Activated CD8-positive, alpha-beta T cell treated with anti-CD3 and anti-CD28 coated beads for 36 hours (primary cell): ENCODE results near the gene TPST1. TPM values are rescaled to one million over a fixed set of nuclear protein-coding genes. Genes with fewer than 3 reads are reported as not detected.

Experiments used
- ATAC-seq: fragments of 200-7000 bp; cut with Tn5 transposase; one replicate; pipeline ENCODE4 v1.10.0; 2021; ENCODE audit warnings: mild to moderate bottlenecking, moderate library complexity
- CTCF ChIA-PET: fragments of 350-600 bp; sonication (Branson Sonifier 250); formaldehyde crosslinking; loops from one replicate; lab custom pipeline; 2021; ENCODE audit warnings: antibody characterized with exemption; lab: Charles Lee
- POLR2A ChIA-PET: fragments of 350-600 bp; sonication (Branson Sonifier 250); formaldehyde crosslinking; loops from one replicate; lab custom pipeline; 2021; ENCODE audit warnings: antibody characterized with exemption; lab: Charles Lee
- DNase-seq: peaks from one replicate; pipeline ENCODE4 v3.0.0-alpha.2; 2020
- H3K27ac Mint-ChIP-seq: one replicate; pipeline ENCODE4 v1.8.0; 2021; ENCODE audit warnings: mild to moderate bottlenecking, mixed read lengths
- H3K27me3 Mint-ChIP-seq: one replicate; pipeline ENCODE4 v1.8.0; 2021; ENCODE audit warnings: mixed read lengths
- H3K36me3 Mint-ChIP-seq: one replicate; pipeline ENCODE4 v1.8.0; 2021; ENCODE audit warnings: low read depth, mixed read lengths
- H3K4me1 Mint-ChIP-seq: one replicate; pipeline ENCODE4 v1.8.0; 2021; ENCODE audit warnings: low read depth, mixed read lengths
- H3K4me3 Mint-ChIP-seq: one replicate; pipeline ENCODE4 v1.8.0; 2021; ENCODE audit warnings: mild to moderate bottlenecking, moderate library complexity, mixed read lengths
- H3K9me3 Mint-ChIP-seq: one replicate; pipeline ENCODE4 v1.8.0; 2021; ENCODE audit warnings: mixed read lengths
- intact Hi-C: fragments of 100-400 bp; cut with micrococcal nuclease; formaldehyde crosslinking; loops from one replicate; pipeline ENCODE4 v1.10.0; 2022
- total RNA-seq, 2 experiments: library from RNA; stranded (reverse); gene quantifications; one replicate each; pipeline ENCODE4 v1.2.3, GENCODE V29; 2021
- TF ChIP-seq, protein P1 (sequence below): fragments of 200-600 bp; IDR thresholded peaks from one replicate; pipeline ENCODE4 v1.8.0; 2022; ENCODE audit warnings: antibody characterized with exemption, mild to moderate bottlenecking

TPST1 gene
- total RNA-seq, 2 experiments from 2014 or later, result 2.4 TPM

DNA sequence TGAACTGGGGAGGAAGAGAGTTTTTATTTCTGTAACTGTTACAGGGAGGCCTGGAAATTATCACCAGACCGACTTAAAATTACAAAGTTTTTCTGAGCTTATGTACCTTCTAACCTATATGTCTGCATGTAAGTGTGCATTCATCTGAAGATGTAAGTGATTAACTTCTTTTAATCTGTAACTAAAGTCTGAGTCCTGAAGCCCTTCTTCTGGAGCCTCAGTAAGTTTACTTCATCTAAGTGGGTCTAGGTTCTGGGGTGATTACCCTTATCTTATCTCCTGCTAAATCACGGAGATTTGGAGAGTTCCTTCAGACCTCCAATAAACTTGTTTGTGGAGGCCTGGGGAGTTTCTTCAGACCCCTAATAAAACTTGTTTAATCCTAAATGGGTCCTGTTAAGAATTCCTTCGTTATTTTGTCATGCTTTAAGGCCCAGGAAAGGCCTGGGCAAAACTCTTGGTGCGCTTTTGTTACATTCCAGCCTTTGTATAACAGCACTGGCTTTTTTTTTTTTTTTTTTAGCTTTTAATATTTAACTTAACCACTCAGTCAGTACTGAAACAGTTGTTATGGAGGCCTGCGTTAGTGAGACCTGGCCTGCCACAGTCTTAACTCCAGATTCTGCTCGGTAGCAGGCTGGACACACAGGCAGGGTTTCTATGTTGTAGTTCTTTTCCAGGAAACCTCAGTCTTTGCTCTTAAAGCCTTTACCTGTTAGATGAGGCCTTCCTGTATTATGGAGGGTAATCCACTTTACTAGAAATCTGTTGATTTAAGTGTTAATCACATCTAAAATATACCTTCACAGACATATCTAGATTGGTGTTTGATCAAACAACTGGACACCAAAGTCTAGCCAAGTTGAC is 33.0 kb downstream of the TPST1 start:
- H3K4me3 Mint-ChIP-seq, result no peak overlapping the region
- intact Hi-C loops, result no loop called here
- no peak for DNase-seq
- TF ChIP-seq, protein P1, sequence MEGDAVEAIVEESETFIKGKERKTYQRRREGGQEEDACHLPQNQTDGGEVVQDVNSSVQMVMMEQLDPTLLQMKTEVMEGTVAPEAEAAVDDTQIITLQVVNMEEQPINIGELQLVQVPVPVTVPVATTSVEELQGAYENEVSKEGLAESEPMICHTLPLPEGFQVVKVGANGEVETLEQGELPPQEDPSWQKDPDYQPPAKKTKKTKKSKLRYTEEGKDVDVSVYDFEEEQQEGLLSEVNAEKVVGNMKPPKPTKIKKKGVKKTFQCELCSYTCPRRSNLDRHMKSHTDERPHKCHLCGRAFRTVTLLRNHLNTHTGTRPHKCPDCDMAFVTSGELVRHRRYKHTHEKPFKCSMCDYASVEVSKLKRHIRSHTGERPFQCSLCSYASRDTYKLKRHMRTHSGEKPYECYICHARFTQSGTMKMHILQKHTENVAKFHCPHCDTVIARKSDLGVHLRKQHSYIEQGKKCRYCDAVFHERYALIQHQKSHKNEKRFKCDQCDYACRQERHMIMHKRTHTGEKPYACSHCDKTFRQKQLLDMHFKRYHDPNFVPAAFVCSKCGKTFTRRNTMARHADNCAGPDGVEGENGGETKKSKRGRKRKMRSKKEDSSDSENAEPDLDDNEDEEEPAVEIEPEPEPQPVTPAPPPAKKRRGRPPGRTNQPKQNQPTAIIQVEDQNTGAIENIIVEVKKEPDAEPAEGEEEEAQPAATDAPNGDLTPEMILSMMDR, result no peak
- no peak for ATAC-seq
- H3K9me3 Mint-ChIP-seq, result no peaks in the 10 kb centered on the region
- H3K36me3 Mint-ChIP-seq, result no peaks in the 10 kb centered on the region
- no peaks in the 10 kb centered on the region for H3K27me3 Mint-ChIP-seq
- H3K4me1 Mint-ChIP-seq, result peaks cover 3% of the 10 kb centered on the region
- POLR2A ChIA-PET, result no interaction called here
- CTCF ChIA-PET, result no interaction called here
- H3K27ac Mint-ChIP-seq, result no peak overlapping the region

DNA sequence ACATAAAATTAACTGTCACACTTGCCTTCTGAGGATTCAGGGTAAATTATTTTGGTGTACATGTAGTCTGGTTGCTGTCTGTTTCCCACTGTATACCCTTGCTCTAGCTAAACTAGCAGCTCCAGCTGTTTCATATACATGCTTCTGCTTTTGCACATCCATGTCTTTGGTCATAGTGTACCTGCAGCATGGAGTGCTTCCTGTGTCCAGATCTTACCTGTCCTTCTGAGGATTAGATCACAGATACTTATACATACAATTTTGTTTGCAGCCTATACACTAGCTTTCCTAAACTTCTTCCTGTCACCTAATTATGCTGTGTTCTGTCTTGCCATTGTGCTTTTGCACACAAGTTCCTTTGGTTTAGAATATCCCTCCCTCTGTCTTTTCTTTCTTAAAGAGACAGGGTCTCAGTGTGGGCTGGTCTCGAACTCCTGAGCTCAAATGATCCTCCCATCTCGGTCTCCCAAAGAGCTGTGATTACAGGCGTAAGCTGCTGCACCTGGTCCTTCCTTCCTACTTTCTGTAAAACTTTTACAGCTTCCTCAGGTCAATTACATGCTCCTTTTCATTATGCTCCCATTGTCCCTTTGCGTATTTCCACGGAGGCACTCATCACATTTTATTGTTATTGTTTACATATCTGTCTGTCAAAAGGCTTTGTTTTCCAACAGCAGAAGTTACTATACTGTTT is 33.8 kb downstream of the TPST1 start:
- ChIA-PET POLR2A (no interaction called here), CTCF (no interaction called here)
- Mint-ChIP-seq H3K36me3 (no peaks in the 10 kb centered on the region), H3K4me3 (no peak overlapping the region), H3K27ac (no peak overlapping the region), H3K9me3 (no peaks in the 10 kb centered on the region), H3K4me1 (peaks cover 3% of the 10 kb centered on the region), H3K27me3 (no peaks in the 10 kb centered on the region)
- TF ChIP-seq, protein P1, result no peak
- intact Hi-C loops, result no loop called here
- ATAC-seq (no peak), DNase-seq (no peak)

DNA sequence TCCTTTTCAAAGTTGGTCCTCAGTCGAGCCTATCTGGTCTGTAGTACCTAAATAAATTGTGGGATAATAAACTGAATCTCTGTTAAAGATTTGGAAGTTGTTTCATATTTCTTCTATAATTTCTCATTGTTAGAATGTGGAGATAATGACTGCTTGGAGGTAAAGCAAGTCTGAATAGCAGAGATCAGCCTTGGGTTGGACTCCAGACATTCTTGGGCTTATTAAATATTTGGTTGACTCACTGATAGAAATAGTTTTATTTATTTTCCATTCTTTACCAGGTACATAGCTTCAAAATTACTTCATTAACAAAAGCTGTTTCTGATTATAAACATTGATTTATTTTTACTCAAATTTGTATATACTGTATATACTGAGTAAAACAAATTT is 34.3 kb downstream of the TPST1 start:
- CTCF ChIA-PET, result no interaction called here
- TF ChIP-seq, protein P1, result no peak
- DNase-seq (no peak), ATAC-seq (no peak)
- Mint-ChIP-seq H3K4me3 (no peak overlapping the region), H3K4me1 (peaks cover 3% of the 10 kb centered on the region), H3K36me3 (no peaks in the 10 kb centered on the region), H3K9me3 (no peaks in the 10 kb centered on the region), H3K27ac (no peak overlapping the region), H3K27me3 (no peaks in the 10 kb centered on the region)
- POLR2A ChIA-PET, result no interaction called here
- intact Hi-C loops, result no loop called here

DNA sequence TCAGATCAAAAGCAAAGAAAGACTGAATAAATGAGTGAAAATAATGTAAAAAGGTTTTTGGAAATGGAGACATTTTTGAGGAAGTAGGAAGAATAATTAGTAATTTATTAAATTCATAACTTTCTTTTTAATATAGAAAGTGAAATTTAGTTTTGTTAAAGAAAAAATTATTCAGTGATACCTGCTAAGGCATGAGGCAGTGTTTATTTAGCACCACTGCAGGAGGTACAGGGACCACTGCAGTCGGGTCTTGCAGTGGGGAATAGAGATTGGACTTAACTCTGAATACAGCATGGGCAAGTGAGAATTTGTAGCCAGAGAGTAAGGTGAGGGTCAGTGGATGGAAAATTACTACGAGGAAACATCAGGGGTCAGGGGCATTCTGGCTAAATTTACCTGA is 39.9 kb downstream of the TPST1 start:
- ATAC-seq, result no peak
- H3K9me3 Mint-ChIP-seq, result no peaks in the 10 kb centered on the region
- H3K36me3 Mint-ChIP-seq, result no peaks in the 10 kb centered on the region
- no peak overlapping the region for H3K27ac Mint-ChIP-seq
- intact Hi-C loops, result no loop called here
- TF ChIP-seq, protein P1, result no peak
- ChIA-PET POLR2A (no interaction called here), CTCF (no interaction called here)
- H3K27me3 Mint-ChIP-seq, result no peaks in the 10 kb centered on the region
- no peak overlapping the region for H3K4me3 Mint-ChIP-seq
- no peaks in the 10 kb centered on the region for H3K4me1 Mint-ChIP-seq
- DNase-seq, result no peak
